Stimulated activated naive CD8-positive, alpha-beta T cell treated with anti-CD3 and anti-CD28 coated beads, Interleukin-15, Interleukin-2, amounts not matched to agents 100 U/mL and 50 U/mL, for 24 hours (primary cell): ENCODE measurements around the gene CPSF3.
"Not testable (repeated sequence)": the region's sequence is repeated elsewhere in the genome, so short reads cannot be mapped to it uniquely, and the experiment has no call there.

Experiments
- ATAC-seq: fragments of 150-1000 bp; cut with Tn5 transposase; one replicate; pipeline ENCODE4 v1.10.0; 2021
- DNase-seq: peaks from one replicate; pipeline ENCODE4 v3.0.0; 2021

CPSF3 gene

DNA sequence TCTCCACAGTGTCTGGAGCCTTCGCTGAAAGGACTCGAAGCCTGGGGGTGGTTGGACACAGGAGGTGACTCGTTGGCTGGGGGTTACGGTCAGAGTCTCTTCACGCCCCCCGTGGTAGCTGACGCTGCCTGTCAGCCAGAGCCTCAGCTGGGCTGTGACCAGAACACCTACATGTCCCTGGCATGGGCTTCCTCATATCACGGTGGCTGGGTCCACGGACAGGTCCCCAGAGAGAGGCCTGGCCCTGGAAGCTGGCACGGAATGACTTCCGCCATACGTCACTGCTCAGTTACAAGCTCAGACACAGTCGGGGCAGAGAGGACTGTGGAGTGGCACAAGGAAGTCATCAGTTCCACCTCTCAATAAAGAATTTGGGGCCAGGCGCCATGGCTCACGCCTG lies 28.6 kb upstream of the CPSF3 start:
- DNase-seq (no peak), ATAC-seq (no peak)

DNA sequence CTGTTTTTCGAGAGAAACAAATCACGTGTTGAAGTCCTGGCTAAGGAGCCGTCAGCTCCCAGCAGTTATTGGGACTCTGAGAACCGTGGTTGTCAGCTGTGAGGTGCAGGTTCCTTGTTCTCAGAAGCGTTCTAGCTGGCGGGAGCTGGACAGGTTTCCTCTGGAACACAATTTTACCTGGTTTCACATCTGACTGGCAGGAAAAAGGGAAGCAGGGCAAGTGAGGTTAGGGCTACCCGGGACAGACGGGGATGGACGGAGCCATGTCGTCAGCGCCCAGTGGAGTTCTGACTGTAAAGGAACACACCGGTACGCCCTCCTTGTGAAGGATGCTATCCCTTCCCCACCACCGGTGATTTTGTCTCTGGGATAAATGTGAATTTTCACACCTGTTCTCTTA lies 26.3 kb upstream of the CPSF3 start:
- ATAC-seq: no peak
- no peak for DNase-seq

DNA sequence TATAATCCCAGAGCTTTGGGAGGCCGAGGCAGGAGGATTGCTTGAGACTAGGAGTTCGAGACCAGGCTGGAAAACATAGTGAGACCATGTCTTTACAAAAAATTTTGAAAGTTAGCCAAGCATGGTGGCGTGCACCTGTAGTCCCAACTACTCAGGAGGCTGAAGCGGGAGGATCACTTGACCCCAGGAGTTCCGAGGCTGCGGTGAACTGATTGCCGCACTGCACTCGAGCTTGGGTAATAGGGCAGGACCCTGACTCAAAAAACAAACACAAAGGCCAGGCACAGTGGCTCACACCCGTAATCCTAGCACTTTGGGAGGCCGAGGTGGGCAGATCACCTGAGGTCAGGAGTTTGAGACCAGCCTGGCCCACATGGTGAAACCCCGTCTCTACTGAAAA lies 25.2 kb upstream of the CPSF3 start:
- ATAC-seq, DNase-seq: not testable (repeated sequence)

DNA sequence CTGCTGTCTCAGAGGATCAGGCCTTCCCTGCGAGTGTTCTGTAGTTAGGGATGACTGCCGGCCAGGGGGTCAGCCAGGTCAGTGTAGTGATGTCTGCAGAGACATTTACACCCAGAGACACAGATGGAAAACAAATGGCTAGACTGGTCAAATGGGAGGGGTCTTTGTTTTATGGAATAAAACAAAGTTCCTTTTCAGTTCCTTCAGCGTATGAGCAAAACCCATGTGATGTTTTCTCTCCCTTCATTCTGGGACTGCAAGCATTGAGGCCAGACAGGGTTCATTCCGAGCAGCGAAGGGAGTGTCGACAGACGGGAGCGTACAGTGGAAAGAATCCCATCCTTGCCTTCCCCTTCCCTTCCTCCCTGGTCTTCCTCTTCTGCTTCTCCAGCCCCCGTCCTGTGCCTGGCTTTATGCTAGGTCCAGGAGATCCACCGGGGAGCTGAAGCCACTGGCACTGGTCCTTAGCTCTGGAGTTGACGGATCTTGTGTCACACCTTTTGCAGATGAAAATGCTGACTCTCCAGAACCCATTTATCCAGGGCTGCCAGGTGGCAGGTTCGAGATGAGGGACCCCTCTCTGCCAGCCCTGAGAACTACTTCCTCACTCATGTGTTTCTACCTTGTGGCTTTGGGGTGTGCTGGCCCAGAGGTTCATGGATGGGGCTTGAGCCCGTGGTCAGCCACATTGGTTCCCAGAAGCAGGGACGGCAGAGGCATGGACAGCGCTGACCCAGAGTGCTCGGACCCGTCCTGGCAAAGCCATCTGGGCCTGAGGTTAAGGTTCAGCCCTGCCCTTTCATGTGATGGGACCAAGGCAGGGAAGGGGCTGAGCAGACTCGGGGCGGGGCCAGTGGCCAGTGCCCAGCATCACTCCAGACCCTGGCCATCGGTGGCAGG lies 24.3 kb upstream of the CPSF3 start:
- no peak for ATAC-seq
- no peak for DNase-seq

DNA sequence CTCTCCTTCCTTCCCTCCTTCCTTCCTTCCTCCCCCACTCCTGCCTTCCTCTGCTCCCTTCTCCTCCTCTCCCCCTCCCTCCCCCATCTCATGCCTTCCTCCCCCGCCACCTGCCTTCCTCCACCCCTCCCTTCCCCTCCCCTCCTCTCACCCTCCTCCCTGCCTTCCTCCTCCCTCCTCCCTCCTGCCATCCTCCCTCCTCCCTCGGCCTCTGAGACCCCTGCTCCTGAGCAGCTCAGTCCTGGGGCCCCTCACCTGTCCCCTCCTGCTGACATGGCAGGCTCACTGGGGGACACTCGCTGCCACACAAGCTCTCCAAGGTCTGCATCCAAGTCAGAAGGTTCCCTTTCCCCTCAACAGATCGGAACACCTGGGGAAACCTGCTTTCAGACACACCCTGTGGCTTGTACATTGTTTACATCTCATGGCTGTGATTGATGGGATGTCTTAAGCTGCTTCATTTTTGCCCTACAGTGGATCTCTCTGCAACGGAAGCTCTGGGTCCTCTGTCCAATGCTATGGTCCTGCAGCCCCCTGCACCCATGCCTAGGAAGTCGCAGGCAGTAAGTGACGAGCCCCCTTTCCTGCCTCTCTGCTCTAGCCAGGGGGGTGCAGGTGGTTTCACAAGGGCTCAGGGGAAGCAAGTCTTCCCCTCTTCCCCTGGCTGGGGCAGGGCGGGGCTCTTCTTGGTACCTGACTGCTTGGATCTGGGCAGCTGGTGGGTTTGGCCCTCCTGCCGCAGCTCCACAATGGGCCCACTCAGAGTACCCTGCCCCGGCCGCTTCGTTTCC lies 23.0 kb upstream of the CPSF3 start:
- no peak for ATAC-seq
- DNase-seq: no peak

DNA sequence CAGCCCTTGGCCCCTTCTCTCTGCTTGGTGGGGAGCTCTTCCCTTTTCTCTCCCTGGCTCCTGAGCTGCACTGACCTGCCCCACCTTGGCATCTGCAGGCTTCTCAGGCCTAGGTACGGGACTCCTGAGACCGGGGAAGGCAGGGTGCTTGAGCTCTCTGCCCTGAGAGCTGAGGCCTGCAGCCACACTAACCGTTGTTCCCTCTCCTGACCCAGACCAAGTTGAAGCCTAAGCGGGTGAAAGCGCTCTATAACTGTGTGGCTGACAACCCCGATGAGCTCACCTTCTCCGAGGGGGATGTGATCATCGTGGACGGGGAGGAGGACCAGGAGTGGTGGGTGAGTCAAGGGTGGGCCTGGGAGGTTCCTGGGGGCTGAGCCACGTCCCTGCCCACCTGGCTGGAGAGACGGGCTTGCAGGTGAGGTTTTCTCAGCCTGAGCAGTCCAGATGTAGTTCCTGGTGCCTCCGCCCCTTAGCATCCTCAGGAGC lies 22.4 kb upstream of the CPSF3 start:
- no peak for DNase-seq
- ATAC-seq: no peak

DNA sequence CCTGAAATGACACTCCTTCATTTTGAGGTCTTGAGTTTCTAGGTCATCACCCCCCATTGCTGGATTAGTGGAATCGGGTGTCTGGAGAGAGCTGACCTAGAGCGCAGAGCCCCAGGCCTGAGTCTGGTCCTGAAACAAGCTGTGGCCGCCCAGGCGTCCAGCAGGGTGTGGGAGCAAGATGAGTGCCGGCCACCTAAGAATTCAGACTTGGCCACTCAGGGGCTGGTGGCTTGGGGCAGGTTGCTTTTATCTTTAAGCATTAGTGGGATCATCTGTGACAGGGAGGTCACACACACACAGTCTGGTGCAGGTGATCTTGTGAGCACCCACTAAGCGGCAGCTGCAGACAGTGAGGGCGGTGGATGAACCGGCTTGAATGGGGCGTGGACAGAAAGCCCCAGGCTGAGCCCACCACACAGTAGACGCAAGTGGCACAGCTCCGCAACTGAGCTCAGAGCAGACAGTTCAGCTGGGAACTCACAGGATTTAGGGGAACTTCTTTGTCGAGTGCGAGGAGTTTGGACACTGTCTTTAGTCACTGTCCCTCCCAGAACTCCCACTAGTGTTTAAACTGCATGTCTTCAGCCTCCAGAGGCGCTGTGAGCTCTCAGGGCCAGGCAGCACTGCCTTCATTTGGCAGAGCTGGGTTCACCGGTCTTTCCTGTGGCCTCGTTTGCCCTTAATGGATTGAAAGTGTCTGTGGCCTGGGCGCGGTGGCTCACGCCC lies 21.6 kb upstream of the CPSF3 start:
- no peak for ATAC-seq

DNA sequence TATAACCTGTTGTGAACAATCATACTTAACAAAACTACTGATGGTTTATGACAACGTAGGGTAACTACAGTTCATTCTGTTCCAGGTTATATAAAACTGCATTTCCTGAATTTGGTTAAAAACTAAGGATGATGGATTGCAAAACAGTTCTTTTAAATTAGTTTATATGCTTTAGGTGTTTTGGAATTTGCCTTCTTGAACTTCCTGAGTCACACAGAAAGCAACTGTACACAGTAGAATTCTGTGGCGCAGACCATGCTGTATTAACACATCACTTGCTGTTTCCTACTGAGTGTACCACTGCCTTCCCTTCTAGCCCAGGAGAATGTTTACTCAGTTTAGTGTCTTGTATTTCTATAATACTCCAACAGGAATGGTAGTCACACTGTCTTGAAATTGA lies 19.5 kb upstream of the CPSF3 start:
- DNase-seq (no peak), ATAC-seq (no peak)

More for the DNA sequence above, 21.6 kb upstream of the CPSF3 start:
- no peak for DNase-seq

DNA sequence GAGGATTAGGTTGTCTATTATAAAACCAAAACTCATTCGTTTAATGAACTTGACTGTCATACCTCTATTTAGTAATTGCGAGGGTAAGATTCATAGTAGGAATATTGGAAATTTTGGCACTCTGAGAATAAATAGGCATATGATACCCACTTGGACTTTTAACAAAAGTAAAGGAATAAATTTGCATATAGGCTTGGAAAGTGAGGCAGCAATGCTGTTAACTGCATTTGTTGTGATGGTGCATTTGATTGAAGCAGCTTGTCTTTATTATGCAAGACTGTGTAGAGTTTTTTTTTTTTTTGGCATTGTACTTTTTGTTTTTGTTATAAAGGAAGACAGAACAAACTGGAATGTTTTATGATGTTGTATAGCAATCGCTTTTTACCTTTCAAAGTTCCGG lies 19.0 kb upstream of the CPSF3 start:
- DNase-seq: no peak
- no peak for ATAC-seq

DNA sequence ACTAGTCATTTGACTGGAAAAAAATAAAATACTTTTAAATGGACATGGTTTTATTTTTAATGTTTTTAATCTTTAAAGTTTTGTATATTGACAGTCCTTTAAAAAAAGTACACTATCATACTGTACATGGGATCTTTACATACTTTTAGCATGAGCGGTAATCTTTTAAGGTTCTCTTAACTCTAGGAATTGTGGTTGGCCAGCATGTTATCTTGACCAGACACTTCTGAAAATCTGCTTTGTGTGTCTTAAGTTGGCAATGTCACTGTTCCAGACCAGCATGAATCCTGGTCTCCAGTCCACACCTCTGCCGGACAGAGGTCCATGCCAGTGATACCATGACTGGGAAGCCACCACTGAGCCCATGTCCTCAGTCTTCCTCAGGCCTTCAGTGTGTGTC lies 17.8 kb upstream of the CPSF3 start:
- DNase-seq: no peak
- ATAC-seq: no peak

DNA sequence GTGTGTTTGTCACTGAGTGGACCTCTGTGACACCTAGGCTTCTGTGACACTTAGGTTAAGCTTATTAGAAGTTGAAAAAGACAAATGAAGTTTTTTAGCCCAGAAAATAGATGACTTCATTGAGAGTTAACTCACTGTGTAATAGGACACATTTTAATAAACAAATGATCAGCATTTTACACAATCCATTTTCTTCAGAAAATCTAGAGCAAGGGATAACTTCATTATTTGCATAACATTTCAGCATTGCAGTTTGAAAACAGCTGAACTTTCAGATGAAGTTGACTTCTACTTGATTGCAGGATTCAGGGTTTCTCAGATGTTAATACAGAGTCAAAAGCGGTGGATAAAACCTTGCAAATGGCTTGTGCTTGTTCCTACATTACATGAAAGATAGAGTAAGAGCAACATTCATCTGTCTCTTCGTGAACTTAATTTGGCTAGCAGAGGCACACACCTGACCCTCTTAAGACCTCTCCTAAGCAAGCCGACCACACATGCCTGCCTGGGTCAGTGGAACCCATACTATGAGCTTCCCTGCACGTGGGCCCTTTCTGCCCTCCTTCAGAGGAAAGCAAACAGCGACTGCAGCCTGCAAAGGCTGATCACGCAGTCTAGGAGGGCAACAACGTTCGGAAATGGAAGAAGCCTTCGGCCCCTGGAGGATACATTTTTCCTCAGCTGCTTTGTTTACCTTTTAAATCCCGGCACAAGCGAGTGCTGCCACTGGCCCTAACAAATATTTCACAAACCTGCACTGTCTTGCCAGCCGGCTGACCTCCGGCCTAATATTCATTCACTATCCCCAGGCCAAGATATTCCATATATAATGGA lies 16.7 kb upstream of the CPSF3 start:
- no peak for ATAC-seq
- DNase-seq: no peak

DNA sequence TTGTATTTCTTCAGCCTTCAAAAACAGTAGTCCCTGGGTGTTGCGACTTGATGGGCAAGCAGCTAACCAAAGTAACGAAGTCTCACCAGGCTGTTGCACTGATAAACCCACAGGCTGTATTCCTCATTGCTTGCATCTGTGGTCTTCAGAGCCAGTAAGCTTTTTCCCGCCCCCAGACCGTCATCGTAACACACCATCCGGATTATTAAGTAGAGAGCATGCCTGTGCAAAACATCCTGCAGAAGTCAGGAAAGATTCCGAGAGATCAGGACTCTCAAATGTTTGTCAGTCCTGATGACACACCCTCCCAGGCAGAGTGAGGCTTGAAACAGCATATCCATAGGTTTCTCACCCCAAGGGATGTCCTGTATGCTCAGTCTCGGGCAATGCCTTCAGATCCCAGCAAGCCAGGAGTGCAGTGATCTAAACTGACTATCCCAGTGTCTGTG lies 16.1 kb upstream of the CPSF3 start:
- ATAC-seq (no peak), DNase-seq (no peak)

DNA sequence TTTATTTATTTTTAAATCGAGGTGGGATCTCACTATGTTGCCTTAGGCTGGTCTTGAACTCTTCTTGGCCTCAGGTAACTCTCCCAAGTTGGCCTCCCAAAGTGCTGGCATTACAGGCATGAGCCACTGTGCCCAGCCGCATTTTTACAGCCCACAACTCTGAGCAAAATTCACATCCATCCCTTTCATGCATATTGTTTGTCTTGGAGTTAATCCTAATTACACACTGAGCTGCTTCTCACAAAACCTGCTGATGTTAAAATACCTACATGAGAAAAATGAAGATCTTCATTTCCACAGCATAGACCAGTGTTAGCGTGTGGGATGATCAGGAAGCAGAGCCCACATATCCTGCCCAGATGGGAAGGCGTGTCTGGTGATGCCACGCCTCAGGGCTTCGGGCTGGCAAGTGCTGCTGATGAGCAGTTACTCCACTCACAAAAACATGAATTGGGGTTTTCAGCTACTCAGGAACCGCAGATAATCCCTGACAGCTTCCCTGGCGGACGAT lies 14.8 kb upstream of the CPSF3 start:
- DNase-seq (no peak), ATAC-seq (no peak)

DNA sequence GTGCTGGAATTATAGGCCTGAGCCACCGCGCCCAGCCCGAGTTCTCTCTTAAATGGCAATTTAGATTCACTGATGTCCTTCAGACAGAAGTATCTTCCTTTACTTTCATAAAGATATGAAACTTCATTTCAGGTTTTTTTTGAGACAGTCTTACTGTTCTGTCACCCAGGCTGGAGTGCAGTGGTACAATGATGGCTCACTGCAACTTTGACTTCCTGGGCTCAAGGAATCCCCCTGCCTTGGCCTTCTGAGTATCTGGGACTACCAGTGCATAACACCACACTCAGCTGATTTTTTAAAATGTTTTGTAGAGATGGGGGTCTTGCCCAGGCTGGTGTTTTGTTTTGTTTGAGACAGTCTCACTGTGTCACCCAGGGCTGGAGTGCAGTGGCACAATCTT lies 13.3 kb upstream of the CPSF3 start:
- no peak for DNase-seq
- peak; percentile 71 for ATAC-seq

DNA sequence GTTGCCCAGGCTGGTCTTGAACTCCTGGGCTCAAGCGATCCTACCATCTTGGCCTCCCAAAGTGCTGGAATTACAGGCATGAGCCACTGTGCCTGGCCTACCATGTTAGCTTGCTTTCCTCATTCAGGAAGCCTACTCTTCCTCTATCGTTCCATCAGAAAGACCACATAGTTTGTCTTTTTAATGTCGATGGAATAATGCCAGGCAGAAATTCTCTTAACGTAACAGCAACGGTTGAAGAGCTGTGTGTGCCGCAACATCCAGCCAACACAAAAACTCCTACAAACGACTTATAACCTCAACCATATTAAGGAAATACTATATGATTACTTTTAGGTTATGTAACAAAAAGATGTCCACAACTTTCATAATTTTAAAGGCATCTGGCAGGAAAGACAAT lies 10.7 kb upstream of the CPSF3 start:
- ATAC-seq: no peak
- DNase-seq: no peak

DNA sequence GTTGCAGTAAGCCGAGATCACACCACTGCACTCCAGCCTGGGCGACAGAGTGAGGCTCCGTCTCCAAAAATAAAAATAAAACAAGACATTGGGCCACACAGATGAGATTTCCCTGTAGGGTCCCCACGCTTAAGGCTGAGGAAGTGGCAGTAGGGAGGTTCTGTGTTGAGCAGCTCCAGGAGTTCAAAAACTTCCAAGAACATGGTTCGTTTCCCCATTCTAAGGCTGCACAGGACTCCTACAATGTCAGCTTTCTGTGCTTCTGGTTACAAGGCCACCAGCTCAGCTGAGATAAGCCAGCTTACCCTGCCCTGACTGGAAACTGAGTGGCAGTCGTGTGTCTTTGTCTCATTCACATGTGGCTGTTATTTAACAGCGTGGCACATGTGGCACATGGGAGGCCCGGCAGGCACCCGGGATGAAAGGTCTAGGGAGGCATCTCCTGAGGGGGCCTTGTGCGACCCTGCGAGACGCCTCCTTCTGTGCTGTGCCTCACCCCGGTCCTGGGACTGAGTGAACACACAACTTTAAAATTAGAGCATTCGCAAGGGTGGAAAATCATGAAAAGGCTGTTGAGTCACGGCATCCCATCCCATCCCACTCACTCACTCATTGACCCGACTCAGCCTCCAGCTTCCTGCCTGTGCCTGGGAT lies 7.8 kb upstream of the CPSF3 start:
- no peak for DNase-seq

DNA sequence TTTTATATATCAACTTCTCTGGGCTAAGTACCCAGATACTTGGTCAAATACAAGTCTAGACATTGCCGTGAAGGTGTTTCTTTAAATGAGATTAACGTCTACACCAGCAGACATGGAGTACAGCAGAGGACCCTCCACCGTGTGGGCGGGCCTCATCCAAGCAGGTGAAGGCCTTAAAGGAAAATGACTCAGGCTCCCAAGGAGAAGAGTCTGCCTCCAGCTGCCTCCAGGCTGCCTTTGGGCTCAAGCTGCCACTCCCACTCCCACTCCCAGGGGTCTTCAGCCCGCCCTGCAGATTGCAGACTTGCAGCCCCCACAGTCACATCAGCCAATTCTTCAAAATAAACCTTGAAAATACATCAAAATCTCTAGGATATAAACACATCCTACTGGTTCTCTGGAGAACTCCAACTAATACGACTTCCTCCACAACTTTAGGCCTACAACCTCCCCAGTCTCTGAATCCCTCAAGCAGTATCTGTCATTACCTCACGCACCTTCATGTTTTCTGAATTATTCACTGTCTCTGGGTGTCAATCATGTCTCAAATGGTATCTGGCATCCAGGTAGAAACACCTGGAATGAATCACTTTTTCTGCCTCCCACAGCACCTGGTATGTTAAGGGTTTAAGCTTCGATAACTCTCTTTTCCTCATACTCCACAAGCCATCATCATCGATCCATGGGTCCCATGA lies 7.0 kb upstream of the CPSF3 start:
- DNase-seq (no peak), ATAC-seq (no peak)

More for the DNA sequence above, 7.8 kb upstream of the CPSF3 start:
- peak; percentile 23 for ATAC-seq

DNA sequence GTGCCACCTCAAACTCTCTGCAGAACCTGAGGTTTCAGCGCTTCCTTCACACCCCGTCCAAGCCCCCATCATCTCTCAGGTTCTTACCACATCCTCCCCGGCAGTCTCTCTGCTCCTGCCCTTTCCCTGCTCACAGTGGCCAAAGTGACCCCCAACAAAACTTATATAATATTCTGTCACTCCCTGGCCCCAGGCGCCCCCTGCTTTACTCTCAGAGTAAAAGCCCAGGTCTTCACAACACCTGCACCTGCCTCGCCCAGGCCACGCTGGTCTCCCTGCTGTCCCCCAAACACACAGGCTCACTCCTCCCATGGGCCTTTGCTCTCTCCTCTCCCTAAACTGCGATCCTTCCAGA lies 6.5 kb upstream of the CPSF3 start:
- DNase-seq (no peak), ATAC-seq (peak; percentile 14)

DNA sequence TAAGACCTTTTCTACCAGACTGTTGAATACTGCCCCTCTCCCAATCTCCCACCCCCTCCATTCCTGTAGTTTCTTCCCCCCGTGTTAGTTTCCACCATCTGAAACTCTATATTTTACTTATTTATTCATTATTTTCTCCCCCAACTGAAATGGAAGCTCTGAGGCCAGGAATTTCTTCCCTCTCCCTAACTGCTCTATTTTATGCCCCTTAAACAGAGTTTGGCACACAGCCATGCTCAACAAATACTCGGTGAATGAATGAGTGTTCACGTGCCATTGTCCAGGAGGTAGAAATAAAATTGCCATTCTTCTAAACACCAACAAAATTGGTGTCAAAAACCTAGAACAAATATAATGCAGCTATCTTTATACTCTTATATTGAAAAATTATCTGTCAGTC lies 5.7 kb upstream of the CPSF3 start:
- DNase-seq (no peak), ATAC-seq (no peak)

DNA sequence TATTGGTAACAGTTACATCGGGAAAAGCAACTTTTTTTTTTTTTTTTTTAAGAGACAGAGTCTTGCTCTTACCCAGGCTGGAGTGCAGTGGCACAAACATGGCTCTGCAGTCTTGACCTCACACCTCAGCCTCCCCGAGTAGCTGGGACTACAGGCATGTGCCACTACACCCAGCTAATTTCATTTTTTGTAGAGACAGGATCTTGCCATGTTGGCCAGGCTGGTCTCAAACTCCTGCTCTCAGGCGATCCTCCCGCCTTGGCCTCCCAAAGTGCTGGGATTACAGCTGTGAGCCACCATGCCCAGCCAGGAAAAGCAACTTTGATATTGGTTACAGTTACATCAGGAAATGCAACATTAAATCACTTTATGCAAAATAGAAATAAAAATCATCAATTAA lies 4.7 kb upstream of the CPSF3 start:
- DNase-seq (no peak), ATAC-seq (no peak)
